Astrocyte (in vitro differentiated cells and primary cell): Measurements from ENCODE around the gene COL9A3.

Experiments used
- EZH2 ChIP-seq: IDR thresholded peaks from 2 replicates; pipeline ENCODE4 v1.6.1; 2012; ENCODE audit warnings: mild to moderate bottlenecking, low read length, inconsistent platforms; ENCODE audit not compliant: insufficient read depth
- TF ChIP-seq, protein P1 (sequence below): IDR thresholded peaks from 2 replicates; pipeline ENCODE4 v1.5.1; 2011; ENCODE audit warnings: low read depth, mild to moderate bottlenecking, inconsistent platforms, low read length, moderate library complexity; ENCODE audit not compliant: insufficient read depth

DNA sequence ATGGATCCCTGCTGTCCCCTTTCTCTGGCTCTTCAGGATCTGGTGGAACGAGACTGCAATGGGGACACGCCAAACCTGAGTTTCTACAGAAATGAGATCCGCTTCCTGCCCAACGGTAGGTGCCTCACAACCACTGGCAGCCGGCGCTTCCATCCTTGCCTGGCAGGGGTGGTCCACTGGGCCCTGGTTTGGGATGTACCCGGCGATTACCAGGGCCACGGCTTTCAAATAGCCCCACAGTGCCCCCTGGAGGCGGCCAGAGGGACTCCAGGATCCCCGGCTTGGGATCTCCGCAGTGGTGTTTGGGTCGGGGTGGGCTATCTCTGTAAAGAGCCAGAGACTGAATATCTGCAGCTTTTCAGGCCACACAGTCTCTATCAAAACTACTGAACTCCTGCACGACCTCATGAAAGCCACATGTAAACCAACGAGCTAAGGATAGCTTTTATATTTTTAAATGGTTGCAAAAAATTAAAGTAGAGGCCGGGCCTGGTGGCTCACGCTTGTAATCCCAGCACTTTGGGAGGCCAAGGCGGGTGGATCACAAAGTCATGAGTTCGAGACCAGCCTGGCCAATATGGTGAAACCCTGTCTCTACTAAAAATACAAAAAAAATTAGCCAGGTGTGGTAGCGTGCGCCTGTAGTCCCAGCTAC, 8.5 kb upstream of the COL9A3 start:
- TF ChIP-seq, protein P1, sequence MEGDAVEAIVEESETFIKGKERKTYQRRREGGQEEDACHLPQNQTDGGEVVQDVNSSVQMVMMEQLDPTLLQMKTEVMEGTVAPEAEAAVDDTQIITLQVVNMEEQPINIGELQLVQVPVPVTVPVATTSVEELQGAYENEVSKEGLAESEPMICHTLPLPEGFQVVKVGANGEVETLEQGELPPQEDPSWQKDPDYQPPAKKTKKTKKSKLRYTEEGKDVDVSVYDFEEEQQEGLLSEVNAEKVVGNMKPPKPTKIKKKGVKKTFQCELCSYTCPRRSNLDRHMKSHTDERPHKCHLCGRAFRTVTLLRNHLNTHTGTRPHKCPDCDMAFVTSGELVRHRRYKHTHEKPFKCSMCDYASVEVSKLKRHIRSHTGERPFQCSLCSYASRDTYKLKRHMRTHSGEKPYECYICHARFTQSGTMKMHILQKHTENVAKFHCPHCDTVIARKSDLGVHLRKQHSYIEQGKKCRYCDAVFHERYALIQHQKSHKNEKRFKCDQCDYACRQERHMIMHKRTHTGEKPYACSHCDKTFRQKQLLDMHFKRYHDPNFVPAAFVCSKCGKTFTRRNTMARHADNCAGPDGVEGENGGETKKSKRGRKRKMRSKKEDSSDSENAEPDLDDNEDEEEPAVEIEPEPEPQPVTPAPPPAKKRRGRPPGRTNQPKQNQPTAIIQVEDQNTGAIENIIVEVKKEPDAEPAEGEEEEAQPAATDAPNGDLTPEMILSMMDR = peak; percentile 84
- TF ChIP-seq EZH2 = no peak
